Measurements from ENCODE around the gene ADA.
"Not testable (repeated sequence)": the region's sequence is repeated elsewhere in the genome, so short reads cannot be mapped to it uniquely, and the experiment has no call there.

ADA gene

DNA sequence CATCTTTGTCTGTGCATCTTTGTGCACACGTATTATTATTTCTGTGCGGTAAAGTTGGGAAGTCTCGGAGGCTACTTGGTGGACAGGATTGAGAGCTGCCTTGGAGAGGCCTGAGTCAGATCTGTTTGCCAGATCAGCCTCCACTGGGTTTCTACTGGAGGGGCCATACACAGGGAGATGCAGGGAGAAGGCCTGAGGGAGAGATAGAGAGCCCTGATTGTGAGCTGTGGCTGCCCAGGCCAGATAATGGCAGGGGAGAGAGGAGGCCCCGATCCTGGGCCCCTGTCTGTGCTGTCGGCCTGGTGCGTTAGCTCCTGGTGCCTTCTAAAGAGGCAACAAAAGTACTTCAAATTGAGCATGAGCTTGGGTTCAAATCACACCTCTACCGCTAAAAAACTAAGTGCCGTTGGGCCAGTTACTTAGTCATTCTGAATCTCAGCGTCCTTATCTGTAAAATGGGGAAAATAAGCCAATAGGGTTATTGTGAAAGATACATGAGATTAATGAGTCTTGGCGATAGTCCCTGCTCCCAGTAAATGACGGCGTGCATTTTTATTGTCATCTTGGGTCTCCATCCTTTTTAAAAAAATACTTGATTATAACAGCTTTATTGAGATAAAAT, 27.6 kb upstream of the ADA start:
- no peak for DNase-seq (ENCODE audit: low read depth in 2 of 2)

DNA sequence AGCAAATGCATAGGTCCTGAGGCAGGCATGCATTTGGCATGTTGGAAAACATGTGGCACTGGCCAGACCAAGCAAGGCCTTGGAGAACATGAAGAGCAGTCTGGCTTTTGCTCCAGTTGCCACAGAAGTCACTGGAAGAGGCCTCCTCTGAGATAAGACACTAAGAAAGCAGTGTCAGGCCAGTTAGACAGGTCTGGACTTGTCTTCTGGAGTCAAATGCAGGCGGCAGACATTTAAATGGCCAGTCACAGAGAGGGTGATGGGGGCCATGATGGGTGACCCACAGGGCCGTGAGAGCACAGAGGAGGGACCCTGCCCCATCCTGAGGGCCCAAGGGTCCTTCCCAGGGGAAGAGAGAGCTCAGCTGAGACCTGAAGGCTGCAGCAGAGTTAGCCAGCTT, 26.7 kb upstream of the ADA start:
- DNase-seq (ENCODE audit: low read depth in 2 of 2): no peak

DNA sequence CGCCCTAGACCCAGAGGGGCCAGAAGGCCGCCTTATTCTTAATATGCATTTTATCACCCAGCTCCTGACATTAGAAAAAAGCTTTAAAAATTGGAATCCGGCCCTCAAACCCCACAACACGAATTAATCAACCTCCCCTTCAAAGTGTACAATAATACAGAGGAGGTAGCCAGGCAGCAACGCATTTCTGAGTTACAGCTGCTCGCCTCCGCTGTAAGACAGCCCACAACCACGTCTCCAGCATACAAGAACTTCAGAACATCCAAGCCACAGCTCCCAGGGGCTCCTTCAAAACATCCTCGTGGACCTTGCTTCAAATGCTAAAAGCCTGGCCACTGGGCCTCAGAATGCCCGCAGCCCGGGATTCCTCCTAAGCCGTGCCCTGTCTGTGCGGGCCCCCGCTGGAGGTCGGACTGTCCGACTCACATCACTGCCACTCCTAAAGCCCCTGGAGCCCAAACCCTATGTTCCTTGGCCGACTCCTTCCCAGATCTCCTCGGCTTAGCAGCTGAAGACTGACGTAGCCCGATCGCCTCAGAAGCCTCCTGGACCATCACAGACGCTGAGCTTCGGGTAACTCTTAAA, 20.9 kb upstream of the ADA start:
- DNase-seq (ENCODE audit: low read depth in 2 of 2): not testable (repeated sequence)

DNA sequence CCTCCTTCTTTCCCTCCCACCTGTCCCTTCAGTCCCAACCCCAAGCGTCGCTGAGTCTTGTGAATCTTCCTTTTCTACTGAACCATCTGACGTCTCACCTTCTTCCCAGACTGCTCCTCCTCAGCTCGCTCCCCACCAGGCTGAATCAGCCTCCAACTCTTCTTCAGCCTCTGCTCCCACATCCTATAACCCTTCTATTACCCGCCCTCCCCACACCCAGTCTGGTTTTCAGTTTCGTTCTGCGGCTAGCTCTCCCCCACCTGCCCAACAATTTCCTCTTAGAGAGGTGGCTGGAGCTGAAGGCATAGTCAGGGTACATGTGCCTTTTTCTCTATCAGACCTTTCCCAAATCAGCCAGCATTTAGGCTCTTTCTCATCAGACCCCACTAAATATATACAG, 20.0 kb upstream of the ADA start:
- not testable (repeated sequence) for DNase-seq (ENCODE audit: low read depth in 2 of 2)

DNA sequence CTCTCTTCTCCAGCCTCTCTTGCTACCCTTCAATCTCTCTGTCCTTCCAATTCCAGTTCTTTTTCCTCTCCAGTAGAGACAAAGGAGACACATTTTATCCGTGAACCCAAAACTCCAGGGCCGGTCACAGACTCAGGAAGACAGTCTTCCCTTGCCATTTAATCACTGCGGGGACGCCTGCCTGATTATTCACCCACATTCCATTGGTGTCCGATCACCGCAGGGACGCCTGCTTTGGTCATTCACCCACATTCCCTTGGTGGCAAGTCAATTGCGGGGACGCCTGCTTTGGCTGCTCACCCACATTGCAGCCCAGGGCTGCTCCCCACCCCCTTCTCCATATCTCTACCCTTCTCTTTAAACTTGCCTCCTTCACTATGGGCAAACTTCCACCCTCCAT, 19.4 kb upstream of the ADA start:
- not testable (repeated sequence) for DNase-seq (ENCODE audit: low read depth in 2 of 2)

DNA sequence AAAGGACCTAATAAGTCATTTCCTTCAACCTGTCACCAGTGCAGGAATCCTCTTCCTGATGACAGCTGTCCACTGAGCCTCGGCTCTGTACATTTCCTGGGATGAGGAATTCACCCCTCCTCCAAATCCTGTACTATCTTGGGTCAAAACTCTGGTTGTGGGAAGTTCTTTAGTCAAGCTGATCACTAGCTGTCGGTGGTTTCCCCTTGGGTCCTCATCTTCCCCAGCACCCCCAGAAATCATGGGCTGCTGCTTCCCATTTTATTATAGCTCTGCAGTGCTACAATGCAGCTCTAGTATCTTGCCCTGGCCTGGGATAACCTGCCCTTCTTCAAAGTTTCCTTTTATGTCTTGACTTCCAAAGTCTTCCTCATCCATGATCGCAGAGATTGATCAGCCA, 14.6 kb upstream of the ADA start:
- no peak for DNase-seq (ENCODE audit: low read depth in 2 of 2)

DNA sequence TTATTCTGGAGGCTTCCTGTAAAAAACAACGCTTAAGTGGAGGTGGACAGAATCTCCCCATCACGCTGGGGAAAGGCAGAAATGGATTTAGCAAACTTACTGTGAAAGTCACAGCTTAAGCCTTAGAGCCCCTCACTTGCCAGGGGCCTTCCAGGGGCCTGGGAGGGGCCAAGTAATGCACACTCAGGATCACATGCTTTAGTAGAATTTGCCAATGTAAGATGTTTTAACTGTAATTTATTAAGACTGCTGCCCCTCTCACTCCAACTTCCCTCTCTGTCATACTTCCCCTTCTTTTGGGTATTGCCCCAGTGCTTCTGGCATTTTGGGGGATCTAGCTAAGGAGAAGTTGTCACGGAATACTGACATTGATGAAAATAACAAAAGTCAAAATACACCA, 12.6 kb upstream of the ADA start:
- no peak for DNase-seq (ENCODE audit: low read depth in 2 of 2)

DNA sequence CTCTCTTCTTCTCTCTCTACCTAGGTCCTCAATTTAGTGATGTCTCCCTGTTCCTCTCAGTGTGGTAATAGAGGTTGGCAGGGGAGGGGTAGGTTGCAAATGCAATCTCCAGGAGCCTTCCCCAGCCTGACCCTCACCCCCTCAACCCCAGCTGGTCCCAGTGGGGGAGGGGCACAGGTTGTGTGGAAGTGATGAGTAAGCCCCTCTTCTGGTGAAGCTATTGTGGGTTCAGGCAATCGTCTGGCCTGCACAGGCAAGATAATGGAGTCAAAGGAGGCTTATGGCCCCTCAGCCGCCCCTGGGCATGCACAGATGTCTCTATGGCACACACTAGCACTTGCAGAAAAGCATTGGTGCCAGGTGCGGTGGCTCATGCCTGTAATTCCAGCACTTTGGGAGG, 10.8 kb upstream of the ADA start:
- no peak for DNase-seq (ENCODE audit: low read depth in 2 of 2)

DNA sequence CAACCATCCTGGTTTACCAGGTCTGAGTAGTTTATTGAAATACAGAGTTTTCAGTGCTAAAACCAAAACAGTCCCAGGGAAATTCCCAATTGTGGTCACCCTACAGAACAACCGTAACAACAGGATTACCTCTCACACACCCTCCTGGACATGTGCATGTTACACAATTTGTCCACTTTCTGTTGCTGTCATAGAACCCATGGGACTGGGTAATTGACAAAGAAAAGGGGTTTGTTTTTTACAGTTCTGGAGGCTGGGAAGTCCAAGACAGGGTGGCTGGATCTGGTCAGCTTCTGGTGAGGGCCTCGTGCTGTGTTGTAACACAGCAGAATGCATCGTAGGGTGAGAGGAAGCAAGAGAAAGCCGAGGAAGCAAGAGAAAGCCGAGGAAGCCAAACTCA, 9.1 kb upstream of the ADA start:
- no peak for DNase-seq (ENCODE audit: low read depth in 2 of 2)

DNA sequence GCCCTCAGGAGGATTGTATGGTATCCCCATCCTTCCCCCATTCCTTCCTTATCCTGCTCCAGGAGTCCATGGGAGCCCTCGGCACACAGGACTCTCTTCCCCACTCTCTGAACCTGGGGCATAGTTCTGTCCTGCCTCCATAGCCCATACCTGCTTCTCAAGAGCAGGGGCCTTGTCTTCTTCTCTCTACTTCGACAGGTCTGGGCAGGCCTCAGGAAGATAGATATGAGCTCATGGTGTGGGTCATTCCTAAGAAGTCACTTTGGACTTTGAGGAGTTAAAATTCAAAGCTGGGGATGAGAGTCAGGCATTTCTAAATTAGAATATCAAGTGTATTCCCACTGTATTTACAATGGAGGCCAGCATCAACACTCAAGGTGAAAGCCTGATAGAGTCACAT, 8.4 kb upstream of the ADA start:
- DNase-seq (ENCODE audit: low read depth in 2 of 2): no peak

DNA sequence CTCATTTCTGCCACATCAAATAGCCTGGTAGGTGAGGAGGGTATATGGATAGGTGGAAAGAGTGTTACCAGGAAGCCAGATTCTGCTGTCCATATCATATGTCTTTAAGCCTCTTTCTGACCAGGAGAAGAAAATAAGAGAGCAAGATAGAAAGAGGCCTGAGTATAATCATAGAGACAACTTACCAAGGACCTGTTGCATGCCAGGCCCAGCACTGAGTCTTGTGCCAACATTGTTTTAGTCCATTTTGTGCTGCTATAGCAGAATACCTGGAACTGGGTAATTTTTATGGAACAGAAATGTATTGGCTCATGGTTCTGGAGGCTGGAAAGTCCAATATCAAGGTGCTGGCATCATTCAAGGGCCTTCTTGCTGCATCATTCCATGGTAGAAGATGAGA, 7.3 kb upstream of the ADA start:
- no peak for DNase-seq (ENCODE audit: low read depth in 2 of 2)

DNA sequence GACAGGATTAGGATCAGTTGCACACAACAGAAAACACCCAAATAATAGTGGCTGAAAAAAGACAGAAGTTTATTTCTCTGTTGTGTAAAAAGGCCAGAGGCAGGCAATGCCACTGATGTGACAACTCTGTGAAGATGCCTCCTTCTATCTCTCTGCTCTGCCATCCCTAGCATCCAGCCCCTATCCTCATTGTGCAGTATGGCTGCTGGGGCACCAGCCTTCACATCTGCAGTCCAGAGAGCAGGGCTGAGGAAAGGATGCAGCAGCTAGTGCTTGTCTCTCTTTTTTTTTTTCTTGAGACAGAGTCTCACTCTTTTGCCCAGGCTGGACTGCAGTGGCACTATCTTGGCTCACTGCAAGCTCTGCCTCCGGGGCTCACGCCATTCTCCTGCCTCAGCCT, 6.4 kb upstream of the ADA start:
- DNase-seq (ENCODE audit: low read depth in 2 of 2): no peak

DNA sequence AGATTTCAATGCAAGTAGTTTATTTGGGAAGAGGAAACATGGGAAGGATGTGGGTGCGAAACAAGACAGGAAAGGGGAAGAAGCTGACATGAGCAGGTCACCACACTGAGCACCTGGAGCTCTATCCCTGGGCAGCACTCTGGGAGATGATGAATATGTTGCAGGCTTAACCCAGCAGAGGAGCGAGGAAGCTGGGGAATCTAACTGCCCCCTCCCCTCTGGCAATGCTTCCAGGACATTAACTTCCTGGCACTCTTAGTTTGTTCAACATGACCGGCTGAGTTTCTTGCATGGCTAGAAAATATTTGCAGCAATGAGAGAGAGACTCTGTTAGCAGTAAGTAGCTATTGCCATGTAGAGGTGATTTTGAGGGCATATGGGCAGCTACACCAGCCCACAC, 4.9 kb upstream of the ADA start:
- DNase-seq (ENCODE audit: low read depth in 2 of 2): no peak

DNA sequence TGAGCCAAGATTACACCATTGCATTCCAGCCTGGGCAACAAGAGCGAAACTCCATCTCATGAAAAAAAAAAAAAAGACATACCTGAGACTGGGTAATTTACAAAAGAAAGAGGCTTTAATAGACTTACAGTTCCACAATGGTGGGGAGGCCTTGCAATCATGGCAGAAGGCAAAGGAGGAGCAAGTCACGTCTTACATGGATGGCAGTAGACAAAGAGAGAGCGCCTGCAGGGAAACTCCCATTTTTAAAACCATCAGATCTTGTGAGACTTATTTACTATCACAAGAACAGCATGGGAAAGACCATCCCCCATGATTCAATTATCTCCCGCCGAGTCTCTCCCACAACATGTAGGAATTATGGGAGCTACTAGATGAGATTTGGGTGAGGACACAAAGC, 2.7 kb upstream of the ADA start:
- DNase-seq (ENCODE audit: low read depth in 2 of 2): not testable (repeated sequence)

DNA sequence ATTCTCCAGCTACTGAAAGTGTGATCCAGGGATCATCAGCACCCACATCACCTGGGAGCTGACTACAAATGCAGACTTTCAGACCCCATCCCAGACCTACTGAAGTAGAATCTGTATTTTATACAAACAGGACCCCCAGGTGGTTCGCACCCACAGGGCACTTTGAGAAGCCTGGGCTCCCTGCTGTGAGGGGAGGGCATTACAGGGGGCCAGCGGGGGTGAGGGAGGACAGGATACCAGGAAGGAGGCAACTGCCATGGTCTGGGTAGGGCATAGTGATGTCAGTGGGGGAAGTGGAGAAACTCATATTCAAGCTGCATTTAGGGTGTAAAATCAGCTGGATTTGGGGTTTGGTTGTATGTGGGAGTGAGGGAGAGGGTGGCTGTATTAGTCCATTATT, 2.0 kb upstream of the ADA start:
- no peak for DNase-seq (ENCODE audit: low read depth in 2 of 2)

DNA sequence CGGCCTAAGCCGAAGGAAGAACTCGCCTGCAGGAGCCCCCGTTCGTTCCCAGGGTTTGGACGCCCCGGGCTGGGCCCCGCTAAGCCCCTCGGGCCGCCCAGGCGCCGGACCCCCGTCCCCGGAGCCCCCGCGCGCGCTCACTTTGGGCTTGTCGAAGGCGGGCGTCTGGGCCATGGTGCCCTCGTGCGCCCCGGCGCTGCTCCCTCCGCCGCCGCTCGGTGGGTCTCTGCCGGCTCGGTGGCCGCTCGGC, 140 bp downstream of the ADA start:
- no peak for DNase-seq (ENCODE audit: low read depth in 2 of 2)

DNA sequence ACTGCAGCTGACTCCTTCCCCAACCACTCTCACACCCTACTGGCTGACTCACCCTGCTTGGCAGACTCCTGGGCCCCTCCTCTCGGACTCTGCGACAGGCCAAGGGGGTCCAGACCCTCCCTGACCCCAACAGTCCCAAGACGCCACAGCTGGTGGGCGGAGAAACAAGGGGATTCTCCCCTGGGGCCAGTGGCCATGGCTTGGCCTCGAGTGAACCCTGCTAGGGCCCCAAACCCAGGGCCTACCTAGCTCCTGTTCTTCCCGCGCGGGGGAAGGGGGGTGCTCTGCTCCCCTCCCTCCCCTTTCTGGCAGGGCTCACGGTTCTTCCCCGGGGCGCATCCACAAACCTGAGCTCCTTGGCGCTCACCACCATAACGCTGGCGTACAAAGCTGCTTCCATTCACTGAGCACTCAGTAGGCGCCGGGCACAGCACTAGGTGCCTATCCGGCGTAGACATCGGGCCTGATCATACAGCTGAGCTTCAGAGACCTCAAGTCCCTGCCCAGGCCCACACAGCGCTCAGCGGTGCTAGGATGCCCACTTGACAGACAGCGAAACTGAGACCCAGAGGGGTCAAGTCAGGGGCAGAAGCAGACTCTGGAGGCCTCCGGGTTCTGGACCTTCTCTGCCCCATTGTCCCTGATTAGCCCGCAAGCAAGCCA, 597 bp downstream of the ADA start:
- DNase-seq (ENCODE audit: low read depth in 2 of 2): no peak

DNA sequence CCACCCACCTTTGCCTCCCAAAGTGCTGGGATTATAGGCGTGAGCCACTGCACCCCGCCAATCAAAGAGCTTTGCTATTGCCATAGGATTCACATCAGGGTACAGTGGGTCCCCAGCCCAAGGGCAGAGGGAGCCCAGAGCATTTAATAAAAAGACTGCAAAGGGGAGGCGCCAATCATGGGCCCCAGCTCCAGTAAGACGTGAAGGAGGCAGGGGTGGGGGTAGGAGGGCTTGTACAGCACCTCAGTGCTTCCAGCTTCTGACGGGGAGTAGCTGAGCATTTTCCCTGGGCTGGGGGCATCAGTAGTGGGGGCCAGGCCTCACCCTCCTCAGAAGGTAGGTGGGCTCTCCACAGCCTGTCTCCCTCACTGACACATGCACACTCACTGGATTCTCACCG, 1.5 kb downstream of the ADA start:
- DNase-seq (ENCODE audit: low read depth in 2 of 2): no peak

DNA sequence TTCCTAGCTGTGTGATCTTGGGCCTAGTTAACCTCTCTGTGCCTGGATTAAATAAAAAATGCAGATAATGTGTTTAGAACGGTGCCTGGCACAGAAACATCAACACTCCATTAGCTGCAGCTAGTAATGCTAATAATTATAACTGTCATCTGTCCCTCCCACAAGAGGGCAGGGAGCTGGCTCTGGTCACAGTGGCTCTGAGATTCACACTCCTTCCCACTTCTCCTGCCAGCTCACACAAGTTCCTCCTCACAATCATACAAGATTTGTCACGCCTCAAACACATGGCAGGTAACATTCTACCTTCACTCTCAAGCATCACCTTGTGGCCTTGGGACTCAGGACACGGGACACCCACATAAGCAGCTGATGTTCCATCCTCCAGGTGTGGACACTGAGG, 2.4 kb downstream of the ADA start:
- DNase-seq (ENCODE audit: low read depth in 2 of 2): no peak

DNA sequence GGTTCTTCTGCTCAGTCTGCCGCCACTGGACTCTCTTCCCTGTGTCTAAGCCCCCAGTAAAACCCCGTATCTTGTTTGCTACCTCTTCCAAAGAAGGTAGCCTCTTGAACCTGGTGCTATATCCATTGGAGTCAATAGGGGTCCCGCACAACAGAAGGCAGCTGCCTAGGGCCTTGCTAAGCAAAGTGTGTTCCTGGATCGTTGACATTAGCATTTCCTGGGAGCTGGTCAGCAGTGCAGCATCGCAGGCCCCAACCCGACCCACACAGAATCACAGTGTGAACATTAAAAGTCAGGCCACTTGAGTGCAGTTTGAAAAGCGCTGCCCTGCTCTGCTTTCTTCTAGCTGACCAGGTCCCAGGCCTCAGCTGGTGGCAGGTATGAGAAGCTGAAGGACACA, 2.9 kb downstream of the ADA start:
- no peak for DNase-seq (ENCODE audit: low read depth in 2 of 2)

DNA sequence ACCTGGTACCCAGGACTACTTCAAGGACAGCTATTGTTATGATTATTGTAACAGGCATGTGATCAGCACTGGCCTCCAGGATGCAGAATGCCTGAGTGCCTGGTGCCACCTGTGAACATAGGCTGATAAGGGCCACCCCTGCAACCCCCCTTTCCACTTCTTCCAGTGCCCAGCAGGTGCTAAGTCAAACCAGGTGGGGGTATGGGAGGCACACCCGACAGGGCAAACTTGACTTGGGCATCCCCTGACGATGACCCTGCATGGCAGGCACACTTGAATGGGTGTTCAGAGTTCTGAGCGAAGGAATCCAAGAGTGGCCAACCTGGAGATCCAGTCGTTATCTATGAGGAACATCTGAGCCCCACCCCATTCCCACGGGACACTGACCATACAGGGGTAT, 3.4 kb downstream of the ADA start:
- DNase-seq (ENCODE audit: low read depth in 2 of 2): no peak

DNA sequence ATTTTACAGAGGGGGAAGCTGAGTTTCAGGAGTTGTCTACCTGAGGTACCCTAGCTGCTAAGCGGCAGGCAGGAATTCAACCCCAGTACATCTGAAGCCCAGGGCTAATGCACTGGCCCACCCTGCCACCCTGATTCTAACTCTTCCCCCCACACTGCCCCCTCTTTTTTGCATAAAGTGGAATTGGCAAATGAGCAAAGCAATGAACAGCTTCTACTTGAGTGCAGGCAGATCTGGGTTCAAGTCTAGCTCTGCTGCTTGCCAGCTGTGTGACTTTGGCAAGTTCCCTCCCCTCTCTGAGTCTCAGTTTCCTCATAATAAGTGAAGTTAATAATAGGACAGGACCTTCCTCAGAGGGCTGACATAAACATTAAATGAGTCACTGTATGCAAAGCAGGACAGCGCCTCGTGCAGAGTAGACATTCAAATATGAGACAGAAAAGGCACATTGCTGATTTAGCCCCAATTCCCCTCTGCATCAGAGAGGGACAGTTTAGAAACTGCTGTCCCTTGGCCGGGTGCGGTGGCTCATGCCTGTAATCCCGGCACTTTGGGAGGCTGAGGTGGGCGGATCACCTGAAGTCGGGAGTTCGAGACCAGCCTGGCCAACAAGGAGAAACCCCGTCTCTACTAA, 4.7 kb downstream of the ADA start:
- DNase-seq (ENCODE audit: low read depth in 2 of 2): no peak

DNA sequence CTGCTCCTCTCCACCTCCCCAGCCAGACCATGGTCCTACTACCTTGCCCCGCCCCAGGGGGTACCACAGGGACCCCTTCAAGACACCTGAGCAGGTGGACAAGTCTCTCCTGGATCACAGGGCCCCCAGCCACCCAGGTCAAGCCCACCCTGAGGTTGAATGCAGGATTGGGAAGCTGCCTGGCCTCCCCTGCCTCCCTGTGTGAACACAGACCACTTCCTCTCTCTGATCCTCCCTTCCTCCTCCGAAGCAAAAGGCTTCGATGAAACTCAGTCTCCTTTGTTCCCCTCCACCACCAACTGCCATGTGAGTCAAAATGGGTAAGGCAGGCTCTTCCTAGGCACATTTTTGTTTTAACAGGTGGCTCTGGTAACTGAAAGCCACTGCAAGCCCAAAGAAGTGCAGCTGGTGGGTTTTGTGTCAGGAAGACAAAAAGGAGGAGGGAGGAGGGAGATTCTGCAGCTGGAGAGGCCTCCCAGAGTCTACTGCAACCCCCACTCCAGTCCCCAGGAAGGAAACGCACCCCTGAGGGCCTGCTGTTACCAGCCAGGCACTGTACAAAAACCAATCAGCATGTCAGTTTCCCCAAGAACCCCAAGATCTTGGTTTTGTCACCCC, 5.4 kb downstream of the ADA start:
- DNase-seq (ENCODE audit: low read depth in 2 of 2): no peak
